ENCODE results near the gene BAIAP3.

Gene BAIAP3

DNA sequence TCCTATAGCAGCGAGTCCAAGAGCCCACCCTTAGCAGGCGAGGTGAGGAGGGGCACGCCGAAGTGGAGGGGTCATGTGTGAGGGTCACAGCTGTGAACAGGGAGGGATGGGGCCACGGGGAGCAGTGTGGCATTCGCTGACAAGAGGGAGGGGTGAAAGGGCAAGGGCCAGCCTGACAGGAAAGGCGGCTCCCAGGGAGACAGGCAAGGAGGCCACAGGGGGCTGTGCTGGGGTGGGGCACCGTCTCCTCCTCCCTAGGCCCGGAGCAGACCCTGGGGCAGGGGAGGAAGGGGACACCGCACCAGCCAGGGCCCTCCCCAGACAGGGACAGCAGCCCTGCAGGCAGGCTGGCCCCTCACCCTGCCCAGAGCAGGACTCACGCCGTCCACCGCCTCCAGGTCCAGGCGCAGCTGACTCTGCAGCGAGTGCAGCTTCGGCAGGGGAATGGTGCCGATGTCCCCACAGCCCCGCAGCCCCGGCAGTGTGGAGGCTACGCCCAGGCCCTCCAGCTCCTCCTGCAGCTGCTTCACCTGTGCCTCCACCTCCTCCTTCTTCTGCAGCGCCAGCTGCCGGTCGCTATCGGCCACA lies 33.4 kb downstream of the BAIAP3 start:
- TF ChIP-seq, protein P1, sequence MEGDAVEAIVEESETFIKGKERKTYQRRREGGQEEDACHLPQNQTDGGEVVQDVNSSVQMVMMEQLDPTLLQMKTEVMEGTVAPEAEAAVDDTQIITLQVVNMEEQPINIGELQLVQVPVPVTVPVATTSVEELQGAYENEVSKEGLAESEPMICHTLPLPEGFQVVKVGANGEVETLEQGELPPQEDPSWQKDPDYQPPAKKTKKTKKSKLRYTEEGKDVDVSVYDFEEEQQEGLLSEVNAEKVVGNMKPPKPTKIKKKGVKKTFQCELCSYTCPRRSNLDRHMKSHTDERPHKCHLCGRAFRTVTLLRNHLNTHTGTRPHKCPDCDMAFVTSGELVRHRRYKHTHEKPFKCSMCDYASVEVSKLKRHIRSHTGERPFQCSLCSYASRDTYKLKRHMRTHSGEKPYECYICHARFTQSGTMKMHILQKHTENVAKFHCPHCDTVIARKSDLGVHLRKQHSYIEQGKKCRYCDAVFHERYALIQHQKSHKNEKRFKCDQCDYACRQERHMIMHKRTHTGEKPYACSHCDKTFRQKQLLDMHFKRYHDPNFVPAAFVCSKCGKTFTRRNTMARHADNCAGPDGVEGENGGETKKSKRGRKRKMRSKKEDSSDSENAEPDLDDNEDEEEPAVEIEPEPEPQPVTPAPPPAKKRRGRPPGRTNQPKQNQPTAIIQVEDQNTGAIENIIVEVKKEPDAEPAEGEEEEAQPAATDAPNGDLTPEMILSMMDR (IDR thresholded peaks at IDR 0.05; ENCODE audit: borderline replicate concordance, insufficient read depth, low read depth, low read length), result no peak
- H3K4me3 ChIP-seq (ENCODE audit: low read depth, low read length), result no peak overlapping the region

- TF ChIP-seq, protein P1 (IDR thresholded peaks at IDR 0.05; ENCODE audit: borderline replicate concordance, insufficient read depth, low read depth, low read length), result no peak
- H3K4me3 ChIP-seq (ENCODE audit: low read depth, low read length), result no peak overlapping the region
These were observed 34.2 kb downstream of the BAIAP3 start for GRCh38 chr16:1367486-1368174.

DNA sequence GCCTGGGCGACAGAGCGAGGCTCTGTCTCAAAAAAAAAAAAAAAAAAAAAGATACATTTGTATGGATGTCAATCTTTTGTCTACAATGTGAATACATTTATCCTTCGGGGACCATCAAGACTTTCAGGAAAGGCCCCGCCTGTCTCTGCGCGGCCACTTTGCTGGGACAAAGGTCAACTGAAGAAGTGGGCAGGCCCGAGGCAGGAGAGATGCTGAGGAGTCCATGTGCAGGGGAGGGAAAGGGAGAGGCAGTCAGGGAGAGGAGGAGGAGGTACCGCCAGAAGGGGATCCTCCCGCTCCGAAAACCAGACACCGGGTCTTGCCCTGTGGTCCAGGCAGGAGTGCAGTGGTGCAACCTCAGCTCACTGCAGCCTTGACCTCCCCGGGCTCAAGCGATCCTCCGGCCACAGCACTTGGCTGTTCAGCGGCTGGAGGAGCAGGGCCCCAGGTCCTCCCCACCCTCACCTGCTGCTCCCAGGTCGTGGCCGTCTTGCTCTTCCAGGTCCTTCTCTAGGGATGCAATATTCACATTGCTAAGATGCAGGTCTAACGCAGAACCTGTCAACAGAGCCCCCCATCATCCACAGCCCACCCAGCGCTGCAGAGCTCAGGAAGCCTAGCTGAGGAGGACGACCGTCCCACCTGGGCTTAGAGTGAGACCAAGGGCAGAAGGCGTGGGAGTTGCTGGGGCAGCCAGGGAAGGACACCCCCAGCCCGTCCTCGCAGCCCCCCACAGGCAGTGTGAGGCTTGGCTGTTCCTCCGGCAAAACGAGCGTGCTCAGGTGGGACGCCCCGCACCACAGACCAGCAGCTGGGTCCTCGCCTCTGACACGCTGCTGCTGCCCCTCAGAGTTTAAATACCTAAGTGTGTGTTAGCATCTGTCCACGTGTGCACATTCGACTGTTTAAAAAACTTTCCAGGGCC lies 37.9 kb downstream of the BAIAP3 start:
- no peak overlapping the region for H3K4me3 ChIP-seq (ENCODE audit: low read depth, low read length)
- TF ChIP-seq, protein P1 (IDR thresholded peaks at IDR 0.05; ENCODE audit: borderline replicate concordance, insufficient read depth, low read depth, low read length), result no peak

DNA sequence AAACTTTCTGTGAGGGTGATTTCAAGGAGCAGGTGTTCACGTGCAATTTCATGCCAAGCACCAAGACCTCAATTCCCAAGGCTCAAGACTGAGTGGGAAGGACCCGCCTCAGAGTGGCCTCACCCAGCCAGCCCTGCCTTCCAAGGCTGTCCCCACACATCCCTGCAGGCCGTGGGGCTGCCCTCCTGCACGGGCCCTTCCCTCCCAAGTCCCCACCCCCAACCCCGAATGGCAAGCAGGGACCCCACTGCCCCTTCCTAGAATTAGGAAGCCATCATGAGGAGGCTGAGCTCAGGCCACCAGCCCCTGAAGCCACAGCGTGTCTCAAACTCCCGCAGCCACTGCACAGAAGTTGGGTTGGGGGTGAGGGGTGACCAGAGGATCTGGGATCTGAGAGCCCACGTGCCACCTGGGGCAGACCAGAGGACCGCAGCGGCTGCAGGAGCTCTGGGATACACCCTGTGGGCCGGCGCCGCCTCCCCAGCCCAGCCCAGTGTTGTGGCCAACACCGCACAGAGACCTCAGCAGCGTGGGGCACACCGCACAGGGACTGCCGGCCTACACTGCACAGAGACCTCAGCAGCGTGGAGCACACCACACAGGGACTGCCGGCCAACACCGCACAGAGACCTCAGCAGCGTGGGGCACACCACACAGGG lies 39.0 kb downstream of the BAIAP3 start:
- TF ChIP-seq, protein P1 (IDR thresholded peaks at IDR 0.05; ENCODE audit: borderline replicate concordance, insufficient read depth, low read depth, low read length), result no peak
- H3K4me3 ChIP-seq (ENCODE audit: low read depth, low read length), result no peak overlapping the region

GRCh38 chr16:1374418-1375297 lies 41.2 kb downstream of the BAIAP3 start:
- TF ChIP-seq, protein P1 (IDR thresholded peaks at IDR 0.05; ENCODE audit: borderline replicate concordance, insufficient read depth, low read depth, low read length), result no peak
- H3K4me3 ChIP-seq (ENCODE audit: low read depth, low read length), result no peak overlapping the region

DNA sequence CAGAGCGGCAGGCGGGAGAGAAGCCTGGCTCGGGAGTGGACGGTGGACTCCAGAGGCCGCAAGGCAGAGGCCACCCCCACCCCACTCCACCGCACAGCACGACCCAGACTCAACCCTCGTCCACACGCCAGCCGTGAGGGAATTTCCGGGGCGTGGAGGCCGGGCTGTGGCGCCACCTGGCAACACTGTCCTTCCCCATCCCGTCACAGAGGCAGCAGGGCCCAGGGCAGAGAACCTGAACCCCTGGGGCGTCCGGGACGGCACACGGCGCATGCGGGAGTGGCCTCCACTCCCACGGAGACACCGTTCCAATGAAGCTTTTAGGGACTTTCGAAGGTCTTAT lies 41.8 kb downstream of the BAIAP3 start:
- no peak overlapping the region for H3K4me3 ChIP-seq (ENCODE audit: low read depth, low read length)

More for the DNA sequence above, 41.8 kb downstream of the BAIAP3 start:
- TF ChIP-seq, protein P1 (IDR thresholded peaks at IDR 0.05; ENCODE audit: borderline replicate concordance, insufficient read depth, low read depth, low read length), result no peak
